Lower lobe of right lung (tissue), 2 donors: Measurements from ENCODE around the gene SLAMF1. TPM values are rescaled to one million over a fixed set of nuclear protein-coding genes. Genes with fewer than 3 reads are reported as not detected.

Source experiments
- ATAC-seq, 2 donors: fragments of 200-7000 bp; cut with Tn5 transposase; one replicate each; pipeline ENCODE4 v1.9.1; 2020 to 2022; ENCODE audit warnings: mild to moderate bottlenecking in 2 of 2, moderate library complexity in 2 of 2
- DNase-seq: peaks from one replicate; pipeline ENCODE4 v3.0.0-alpha.2; 2020
- H3K27ac ChIP-seq: fragments of 200-600 bp; one replicate; pipeline ENCODE4 v1.8.0; 2022
- H3K27me3 ChIP-seq: fragments of 200-600 bp; one replicate; pipeline ENCODE4 v1.8.0; 2022; ENCODE audit warnings: low read depth
- H3K36me3 ChIP-seq: fragments of 200-600 bp; one replicate; pipeline ENCODE4 v1.8.0; 2022; ENCODE audit warnings: mild to moderate bottlenecking
- H3K4me1 ChIP-seq: fragments of 200-600 bp; one replicate; pipeline ENCODE4 v1.8.0; 2022
- H3K4me3 ChIP-seq: fragments of 200-600 bp; one replicate; pipeline ENCODE4 v1.8.0; 2022; ENCODE audit warnings: mild to moderate bottlenecking
- H3K9me3 ChIP-seq: fragments of 200-600 bp; one replicate; pipeline ENCODE4 v1.8.0; 2022
- intact Hi-C: fragments of 100-400 bp; cut with DNase I; formaldehyde crosslinking; loops from one replicate; pipeline ENCODE4 v1.11.0; 2022
- total RNA-seq: library from RNA; stranded (reverse); fragmentation: NEBNext Ultra II Directional; extraction: Animal tissue kit (Norgen Biotek cat#: 25700); gene quantifications from one replicate; pipeline ENCODE4 v1.2.1, GENCODE V29; 2021
- TF ChIP-seq, protein P1 (sequence below): fragments of 200-600 bp; IDR thresholded peaks from one replicate; pipeline ENCODE4 v1.8.0; 2022; ENCODE audit warnings: antibody characterized with exemption, mild to moderate bottlenecking
- donor health status: DM: no; HTN: yes; CAD: no; lungs with severe emphysema.

Gene SLAMF1
- total RNA-seq, 1 donor from 2014 or later: 1.4 TPM

- peaks cover 8% of the 10 kb centered on the region for H3K4me1 ChIP-seq
- H3K4me3 ChIP-seq: no peak overlapping the region
- no peaks in the 10 kb centered on the region for H3K9me3 ChIP-seq
- DNase-seq (no peak), ATAC-seq (no peak)
- no peak overlapping the region for H3K27ac ChIP-seq
- TF ChIP-seq, protein P1, sequence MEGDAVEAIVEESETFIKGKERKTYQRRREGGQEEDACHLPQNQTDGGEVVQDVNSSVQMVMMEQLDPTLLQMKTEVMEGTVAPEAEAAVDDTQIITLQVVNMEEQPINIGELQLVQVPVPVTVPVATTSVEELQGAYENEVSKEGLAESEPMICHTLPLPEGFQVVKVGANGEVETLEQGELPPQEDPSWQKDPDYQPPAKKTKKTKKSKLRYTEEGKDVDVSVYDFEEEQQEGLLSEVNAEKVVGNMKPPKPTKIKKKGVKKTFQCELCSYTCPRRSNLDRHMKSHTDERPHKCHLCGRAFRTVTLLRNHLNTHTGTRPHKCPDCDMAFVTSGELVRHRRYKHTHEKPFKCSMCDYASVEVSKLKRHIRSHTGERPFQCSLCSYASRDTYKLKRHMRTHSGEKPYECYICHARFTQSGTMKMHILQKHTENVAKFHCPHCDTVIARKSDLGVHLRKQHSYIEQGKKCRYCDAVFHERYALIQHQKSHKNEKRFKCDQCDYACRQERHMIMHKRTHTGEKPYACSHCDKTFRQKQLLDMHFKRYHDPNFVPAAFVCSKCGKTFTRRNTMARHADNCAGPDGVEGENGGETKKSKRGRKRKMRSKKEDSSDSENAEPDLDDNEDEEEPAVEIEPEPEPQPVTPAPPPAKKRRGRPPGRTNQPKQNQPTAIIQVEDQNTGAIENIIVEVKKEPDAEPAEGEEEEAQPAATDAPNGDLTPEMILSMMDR: no peak
- no peaks in the 10 kb centered on the region for H3K36me3 ChIP-seq
- intact Hi-C loops: no loop called here
- no peaks in the 10 kb centered on the region for H3K27me3 ChIP-seq
These were observed 23.6 kb downstream of the SLAMF1 start for GRCh38 chr1:160623227-160623633.

DNA sequence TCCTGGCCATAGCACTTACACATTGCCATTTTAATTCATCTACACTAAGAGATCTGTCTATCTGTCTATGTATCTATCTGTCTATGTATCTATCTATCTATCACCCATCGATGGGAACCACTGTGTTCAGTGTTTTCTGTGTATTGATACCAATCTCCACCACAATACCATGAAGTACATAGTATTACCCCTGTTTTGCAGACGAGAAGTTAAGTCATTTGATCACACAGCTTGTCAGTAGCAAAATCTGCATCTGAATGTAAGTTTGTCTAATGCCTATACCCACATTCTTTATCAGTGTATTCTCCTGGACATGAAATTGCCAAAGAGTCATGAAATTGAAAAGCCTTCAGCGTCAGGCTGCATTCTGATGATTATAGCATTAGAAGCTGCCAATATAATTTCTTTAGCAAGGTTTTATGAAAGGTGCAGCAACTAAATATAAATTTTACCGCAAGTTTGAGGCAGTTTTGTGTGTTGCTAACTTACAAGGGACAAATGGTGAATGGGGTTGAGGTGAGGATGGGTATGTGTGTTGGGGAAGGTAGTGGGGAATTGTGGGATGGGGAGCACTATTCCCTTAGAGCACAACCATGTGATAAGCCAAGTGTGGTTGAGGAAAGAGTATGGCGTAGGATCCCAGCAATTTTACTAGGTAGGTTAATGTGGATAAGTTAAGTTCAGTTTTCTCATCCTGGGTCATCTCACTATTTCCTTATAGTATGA lies 24.2 kb downstream of the SLAMF1 start:
- intact Hi-C loops: no loop called here
- H3K4me3 ChIP-seq: no peak overlapping the region
- no peaks in the 10 kb centered on the region for H3K9me3 ChIP-seq
- H3K27me3 ChIP-seq: no peaks in the 10 kb centered on the region
- no peaks in the 10 kb centered on the region for H3K36me3 ChIP-seq
- no peak for ATAC-seq
- H3K4me1 ChIP-seq: peaks cover 8% of the 10 kb centered on the region
- DNase-seq: no peak
- no peak overlapping the region for H3K27ac ChIP-seq
- TF ChIP-seq, protein P1: no peak

DNA sequence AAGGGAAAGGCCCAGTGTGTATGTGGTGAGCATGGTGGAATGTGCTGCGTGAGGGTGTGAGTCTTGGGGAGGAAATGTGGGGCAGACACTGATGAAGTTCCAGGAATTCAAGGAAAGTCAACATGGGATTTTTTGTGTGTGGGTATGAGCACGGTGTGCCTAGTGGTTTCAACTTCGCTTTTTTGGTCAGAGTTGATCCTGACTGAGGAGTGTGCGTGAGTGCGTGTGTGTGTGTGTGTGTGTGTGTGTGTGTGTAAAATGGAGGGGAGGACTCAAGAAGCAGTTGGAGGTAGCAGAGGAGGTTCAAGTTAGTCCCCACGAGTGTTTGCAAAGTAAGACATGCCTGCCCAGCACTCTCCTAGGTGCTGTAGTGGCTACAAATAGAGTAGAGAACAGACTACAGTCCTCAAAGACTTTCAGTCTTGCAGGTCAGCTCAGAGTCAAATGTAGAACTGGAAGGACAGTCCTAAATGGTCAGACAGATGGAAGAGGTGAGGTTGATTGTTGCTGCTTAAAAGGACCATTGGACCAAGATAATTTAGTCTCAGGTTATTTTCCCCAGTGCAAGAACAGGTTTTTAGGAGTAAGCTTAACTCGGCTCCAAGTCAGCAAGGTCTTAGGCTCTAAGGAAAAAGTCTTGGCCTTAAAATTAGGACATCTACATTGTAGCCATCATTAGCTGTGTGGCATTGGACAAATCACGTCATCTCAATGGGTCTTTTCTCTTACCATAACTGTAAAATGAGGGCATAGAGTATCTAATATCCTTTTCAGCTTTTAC lies 25.0 kb downstream of the SLAMF1 start:
- H3K27ac ChIP-seq: no peak overlapping the region
- intact Hi-C loops: no loop called here
- H3K27me3 ChIP-seq: no peaks in the 10 kb centered on the region
- TF ChIP-seq, protein P1: no peak
- H3K4me3 ChIP-seq: no peak overlapping the region
- H3K36me3 ChIP-seq: no peaks in the 10 kb centered on the region
- H3K4me1 ChIP-seq: peaks cover 4% of the 10 kb centered on the region
- no peaks in the 10 kb centered on the region for H3K9me3 ChIP-seq
- ATAC-seq (no peak), DNase-seq (no peak)

GRCh38 chr1:160620942-160621632 lies 25.8 kb downstream of the SLAMF1 start:
- Histone ChIP-seq H3K27ac (no peak overlapping the region), H3K4me1 (no peaks in the 10 kb centered on the region), H3K4me3 (no peak overlapping the region), H3K9me3 (no peaks in the 10 kb centered on the region), H3K36me3 (no peaks in the 10 kb centered on the region), H3K27me3 (no peaks in the 10 kb centered on the region)
- DNase-seq: no peak
- ATAC-seq: no peak
- intact Hi-C loops: no loop called here
- TF ChIP-seq, protein P1: no peak

DNA sequence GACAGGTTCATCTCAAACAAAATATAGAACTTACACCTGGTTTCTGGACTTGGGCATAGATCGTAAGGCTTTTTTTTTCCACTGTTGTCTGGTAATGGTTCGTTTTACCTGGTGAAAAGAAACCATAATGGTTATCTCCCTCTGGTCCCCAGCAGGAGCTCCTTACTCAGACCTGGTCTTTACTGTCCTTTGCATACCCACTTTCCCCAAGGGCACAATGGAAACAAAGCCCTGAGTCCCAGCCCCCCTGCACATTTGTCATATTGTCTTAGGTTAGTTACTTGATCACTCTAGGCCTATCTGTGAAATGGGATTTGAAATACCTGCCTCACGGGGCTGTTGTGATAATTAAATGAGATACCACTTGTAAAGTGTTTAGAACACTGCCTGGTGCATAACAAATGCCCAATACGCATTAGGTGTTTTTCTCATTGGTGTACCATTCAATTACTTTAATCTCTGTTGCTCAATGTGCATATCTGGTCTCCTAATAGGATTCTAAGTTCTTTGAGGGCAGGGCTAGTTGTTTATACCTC lies 27.0 kb downstream of the SLAMF1 start:
- no peaks in the 10 kb centered on the region for H3K4me1 ChIP-seq
- intact Hi-C loops: no loop called here
- ATAC-seq (no peak), DNase-seq (no peak)
- no peak overlapping the region for H3K4me3 ChIP-seq
- H3K36me3 ChIP-seq: no peaks in the 10 kb centered on the region
- H3K27ac ChIP-seq: no peak overlapping the region
- H3K9me3 ChIP-seq: no peaks in the 10 kb centered on the region
- TF ChIP-seq, protein P1: no peak
- no peaks in the 10 kb centered on the region for H3K27me3 ChIP-seq
